Skeletal muscle satellite cell (primary cell): ENCODE measurements around the gene RUFY4. TPM values are rescaled to one million over a fixed set of nuclear protein-coding genes. Genes with fewer than 3 reads are reported as not detected.
"Not testable (repeated sequence)": the region's sequence is repeated elsewhere in the genome, so short reads cannot be mapped to it uniquely, and the experiment has no call there.

Experiments used
- H3K27me3 ChIP-seq: 2 replicates; pipeline ENCODE4 v1.7.0; 2013; ENCODE audit warnings: low read length; ENCODE audit not compliant: control insufficient read depth, insufficient read depth
- H3K36me3 ChIP-seq: 2 replicates; pipeline ENCODE4 v1.7.0; 2013; ENCODE audit warnings: mild to moderate bottlenecking, control low read depth, low read length; ENCODE audit not compliant: insufficient read depth
- H3K4me1 ChIP-seq: 2 replicates; pipeline ENCODE4 v1.7.0; 2013; ENCODE audit warnings: low read length; ENCODE audit not compliant: control insufficient read depth, insufficient read depth
- H3K4me2 ChIP-seq: 2 replicates; pipeline ENCODE4 v1.7.0; 2013; ENCODE audit warnings: mild to moderate bottlenecking, low read length
- H3K4me3 ChIP-seq: 2 replicates; pipeline ENCODE4 v1.7.0; 2013; ENCODE audit warnings: low read length
- H3K9ac ChIP-seq: 2 replicates; pipeline ENCODE4 v1.7.0; 2013; ENCODE audit warnings: mild to moderate bottlenecking, low read depth, low read length, moderate library complexity
- H3K9me3 ChIP-seq: replicated peaks from 2 replicates; pipeline ENCODE4 v1.7.0; 2013; ENCODE audit warnings: mild to moderate bottlenecking, control low read depth, low read length
- total RNA-seq: library from RNA; depleted of rRNA; stranded (reverse); fragments of >200 nt; gene quantifications from 2 replicates; pipeline ENCODE4 v1.2.3, GENCODE V29; 2012; rRNA removed

Gene RUFY4, protein sequence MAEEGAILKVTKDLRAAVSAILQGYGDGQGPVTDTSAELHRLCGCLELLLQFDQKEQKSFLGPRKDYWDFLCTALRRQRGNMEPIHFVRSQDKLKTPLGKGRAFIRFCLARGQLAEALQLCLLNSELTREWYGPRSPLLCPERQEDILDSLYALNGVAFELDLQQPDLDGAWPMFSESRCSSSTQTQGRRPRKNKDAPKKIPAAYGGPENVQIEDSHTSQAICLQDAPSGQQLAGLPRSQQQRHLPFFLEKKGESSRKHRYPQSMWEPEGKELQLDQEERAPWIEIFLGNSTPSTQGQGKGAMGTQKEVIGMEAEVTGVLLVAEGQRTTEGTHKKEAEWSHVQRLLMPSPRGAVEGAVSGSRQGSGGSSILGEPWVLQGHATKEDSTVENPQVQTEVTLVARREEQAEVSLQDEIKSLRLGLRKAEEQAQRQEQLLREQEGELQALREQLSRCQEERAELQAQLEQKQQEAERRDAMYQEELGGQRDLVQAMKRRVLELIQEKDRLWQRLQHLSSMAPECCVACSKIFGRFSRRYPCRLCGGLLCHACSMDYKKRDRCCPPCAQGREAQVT
- total RNA-seq = not detected in 2 replicates

DNA sequence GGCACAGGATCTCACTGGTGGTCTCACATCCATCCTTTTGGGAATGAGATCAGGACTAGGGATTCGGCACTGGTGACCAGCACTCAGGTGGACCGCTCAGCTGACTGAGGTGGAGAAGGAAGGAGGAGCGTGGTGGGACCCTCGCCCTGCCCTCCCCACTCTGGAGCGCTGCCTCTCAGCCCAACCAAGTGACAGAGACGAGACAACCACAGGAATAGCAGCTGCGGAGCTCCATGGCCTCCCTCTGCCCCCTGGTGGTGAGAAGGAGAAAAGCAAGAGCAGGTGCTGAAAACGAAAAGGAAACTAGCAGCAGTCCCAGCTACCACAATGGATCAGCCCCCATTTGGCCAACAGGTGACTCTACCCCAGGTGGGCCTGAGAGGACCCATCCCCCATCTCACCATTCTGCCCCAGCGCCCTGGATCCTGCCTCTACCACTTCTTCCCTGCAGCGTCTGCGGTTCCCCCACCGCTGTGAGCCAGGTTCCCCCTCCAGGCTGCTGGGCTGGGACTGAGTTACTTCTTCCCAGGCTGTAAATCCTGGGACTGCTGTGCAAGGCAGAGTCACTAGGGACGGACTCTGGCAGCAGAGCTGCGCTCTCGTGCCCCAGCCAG is at the start of gene RUFY4:
Gene RUFY4, plus strand, starts transcription at position 533 of the 614 bp plus-strand sequence. CDS start 1,353 bp downstream, outside the sequence.
- not testable (repeated sequence) for H3K36me3 ChIP-seq, H3K4me1 ChIP-seq, H3K9ac ChIP-seq, H3K9me3 ChIP-seq
- Histone ChIP-seq H3K4me3 (peak within 1 kb of the TSS; percentile 48), H3K4me2 (peak within 1 kb of the TSS; percentile 77), H3K27me3 (peaks cover 52% of the 10 kb centered on the region)

DNA sequence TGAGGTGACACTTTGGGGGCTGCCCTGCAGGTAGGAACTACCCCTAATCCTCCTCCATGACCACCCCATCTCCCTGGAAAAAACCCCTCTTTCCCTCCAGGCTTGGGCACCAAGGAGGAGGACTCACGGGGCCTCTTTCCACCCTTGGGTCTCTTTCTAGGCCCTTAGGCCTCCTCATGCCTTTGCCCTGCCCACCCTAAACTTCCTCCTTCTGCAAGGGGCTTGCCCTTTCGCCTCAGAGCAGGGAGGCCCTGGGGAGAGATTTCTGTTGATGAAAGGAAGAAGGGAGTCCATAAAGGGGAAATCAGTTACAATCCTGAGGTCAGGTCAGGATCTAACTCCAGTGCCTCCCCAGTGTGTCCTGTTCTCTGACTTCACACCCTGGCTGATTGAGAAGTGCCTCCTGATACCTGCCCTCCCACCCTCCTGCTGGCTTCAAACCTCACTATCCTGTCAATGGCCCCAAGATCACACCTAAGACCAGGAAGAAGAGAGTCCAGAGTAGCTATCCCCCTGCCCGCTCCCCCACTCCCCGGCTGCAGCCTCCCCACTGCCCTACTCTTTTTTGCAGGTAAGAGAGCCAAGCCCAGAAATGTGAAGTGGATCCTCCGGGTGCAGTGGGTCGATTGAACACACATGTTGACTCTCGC is 49.5 kb upstream of the RUFY4 start:
- Histone ChIP-seq H3K27me3 (no peaks in the 10 kb centered on the region), H3K4me2 (no peak overlapping the region), H3K4me3 (no peak overlapping the region), H3K4me1 (peaks cover 12% of the 10 kb centered on the region), H3K9ac (no peak overlapping the region), H3K36me3 (no peaks in the 10 kb centered on the region), H3K9me3 (no peaks in the 10 kb centered on the region)

DNA sequence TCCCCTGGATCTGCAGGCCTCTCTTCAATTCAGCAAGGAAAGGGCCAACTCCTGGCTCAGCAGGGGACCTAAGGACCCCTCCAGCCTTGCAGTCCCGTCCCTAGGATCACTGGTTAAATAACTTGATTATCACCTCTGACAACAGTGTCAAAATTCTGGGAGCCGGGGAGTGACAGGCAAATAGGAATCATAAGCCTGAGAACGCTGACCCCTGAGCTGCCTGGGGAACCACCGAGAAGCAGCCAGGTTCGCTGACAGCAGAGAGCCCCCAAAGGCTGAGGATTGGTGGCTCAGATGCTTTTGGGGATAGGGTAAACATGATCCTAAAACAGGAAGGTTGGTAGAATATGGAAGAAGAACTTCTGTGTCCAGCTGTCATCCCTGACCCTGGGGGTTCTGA is 48.8 kb upstream of the RUFY4 start:
- peaks cover 12% of the 10 kb centered on the region for H3K4me1 ChIP-seq

DNA sequence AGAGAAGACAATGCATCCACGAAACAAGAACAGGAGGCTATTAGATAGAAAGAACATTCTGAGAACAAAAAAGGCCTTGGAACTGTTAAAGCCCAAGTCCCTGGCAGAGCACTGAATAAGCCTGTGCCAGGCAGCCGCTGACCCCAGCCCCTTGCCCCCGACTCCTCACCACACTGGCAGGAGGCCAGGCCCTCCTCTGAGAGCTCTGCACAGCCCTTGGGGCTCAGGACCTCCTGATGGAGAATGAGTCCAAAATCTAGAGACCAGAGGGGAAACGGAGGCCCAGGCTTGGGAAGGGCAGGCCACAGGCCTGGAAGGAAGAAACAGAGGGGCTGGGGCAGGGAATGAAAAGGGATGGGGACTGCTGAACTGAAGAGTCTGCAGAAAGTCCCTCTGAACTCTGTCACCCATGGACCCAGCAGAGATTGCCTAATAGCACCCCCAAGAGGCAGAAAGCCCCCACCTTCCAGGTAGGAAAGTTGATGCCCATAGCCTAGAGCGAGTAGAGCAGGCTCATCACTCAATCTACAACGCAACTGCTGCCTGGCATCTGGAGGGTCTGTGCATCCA is 48.0 kb upstream of the RUFY4 start:
- no peak overlapping the region for H3K4me3 ChIP-seq
- no peaks in the 10 kb centered on the region for H3K9me3 ChIP-seq
- no peaks in the 10 kb centered on the region for H3K36me3 ChIP-seq
- H3K27me3 ChIP-seq = no peaks in the 10 kb centered on the region
- no peak overlapping the region for H3K9ac ChIP-seq
- H3K4me2 ChIP-seq = no peak overlapping the region
- H3K4me1 ChIP-seq = peaks cover 12% of the 10 kb centered on the region

More for the DNA sequence above, 48.8 kb upstream of the RUFY4 start:
- H3K4me3 ChIP-seq = no peak overlapping the region
- H3K4me2 ChIP-seq = no peak overlapping the region
- no peaks in the 10 kb centered on the region for H3K27me3 ChIP-seq
- H3K9me3 ChIP-seq = no peaks in the 10 kb centered on the region
- H3K36me3 ChIP-seq = no peaks in the 10 kb centered on the region
- no peak overlapping the region for H3K9ac ChIP-seq

DNA sequence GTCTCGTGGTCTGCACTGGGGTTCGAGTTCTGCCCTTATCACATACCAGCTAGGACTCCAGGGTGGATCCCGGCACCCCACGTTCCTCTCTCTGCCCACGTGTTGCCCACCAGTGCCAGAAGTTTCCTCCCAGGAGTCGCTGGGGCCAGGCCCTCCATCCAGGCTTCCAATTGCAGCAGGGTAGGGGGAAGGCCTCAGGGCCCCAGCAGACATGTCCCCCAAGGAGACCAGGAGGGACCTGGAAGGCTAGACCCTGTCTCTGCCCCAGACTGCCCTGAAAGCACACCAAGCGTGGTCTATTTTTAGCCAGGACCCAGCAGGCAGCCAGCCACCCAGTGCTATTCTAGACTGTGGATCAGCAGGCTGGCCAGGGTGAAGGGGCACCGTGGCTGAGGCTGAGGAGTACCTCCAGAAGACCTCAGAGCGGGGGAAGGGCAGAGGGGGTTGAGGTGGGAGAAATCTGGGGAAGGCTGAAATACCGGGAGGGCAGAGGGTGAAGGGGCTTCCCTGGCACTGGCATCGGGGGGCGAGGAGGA is 47.4 kb upstream of the RUFY4 start:
- no peak overlapping the region for H3K9ac ChIP-seq
- no peak overlapping the region for H3K4me2 ChIP-seq
- H3K9me3 ChIP-seq = no peaks in the 10 kb centered on the region
- no peak overlapping the region for H3K4me3 ChIP-seq
- no peaks in the 10 kb centered on the region for H3K36me3 ChIP-seq
- peaks cover 12% of the 10 kb centered on the region for H3K4me1 ChIP-seq
- H3K27me3 ChIP-seq = no peaks in the 10 kb centered on the region

DNA sequence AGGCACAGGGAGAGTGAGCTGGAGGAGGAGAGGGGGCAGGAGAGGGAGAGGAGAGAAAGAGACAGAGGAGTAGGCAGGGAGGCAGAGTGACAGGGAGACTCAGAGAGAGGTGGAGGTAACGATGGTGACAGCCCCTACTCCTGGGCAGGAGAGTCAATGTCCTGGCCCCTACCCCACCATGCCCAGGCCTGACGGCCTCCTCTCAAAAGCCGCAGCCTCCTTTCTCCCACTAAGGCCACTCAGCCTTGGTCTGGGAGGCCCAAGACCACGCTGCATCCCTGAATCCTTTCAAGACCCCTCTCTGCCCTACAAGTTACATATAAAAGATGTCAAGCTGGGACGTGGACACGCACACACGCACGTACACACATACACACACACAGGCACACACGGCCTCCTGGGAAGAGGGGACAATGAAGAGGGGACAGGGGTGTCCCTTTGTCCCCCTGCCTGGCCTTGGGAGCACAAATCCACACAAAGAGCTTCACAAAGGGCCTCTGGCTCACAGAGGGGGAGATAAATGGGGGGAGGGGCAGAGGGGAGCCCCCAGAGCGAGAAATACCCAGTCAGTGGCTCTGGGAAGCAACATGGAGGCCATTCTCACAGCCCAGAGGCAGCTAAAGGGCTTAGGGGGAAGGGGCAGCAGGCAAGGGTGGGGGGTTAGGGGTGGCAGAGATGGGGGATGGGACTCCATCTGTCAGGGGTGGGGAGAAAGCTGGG is 46.8 kb upstream of the RUFY4 start:
- Histone ChIP-seq H3K9ac (no peak overlapping the region), H3K36me3 (no peaks in the 10 kb centered on the region), H3K4me2 (no peak overlapping the region), H3K9me3 (no peaks in the 10 kb centered on the region), H3K27me3 (no peaks in the 10 kb centered on the region), H3K4me1 (peaks cover 9% of the 10 kb centered on the region), H3K4me3 (no peak overlapping the region)

DNA sequence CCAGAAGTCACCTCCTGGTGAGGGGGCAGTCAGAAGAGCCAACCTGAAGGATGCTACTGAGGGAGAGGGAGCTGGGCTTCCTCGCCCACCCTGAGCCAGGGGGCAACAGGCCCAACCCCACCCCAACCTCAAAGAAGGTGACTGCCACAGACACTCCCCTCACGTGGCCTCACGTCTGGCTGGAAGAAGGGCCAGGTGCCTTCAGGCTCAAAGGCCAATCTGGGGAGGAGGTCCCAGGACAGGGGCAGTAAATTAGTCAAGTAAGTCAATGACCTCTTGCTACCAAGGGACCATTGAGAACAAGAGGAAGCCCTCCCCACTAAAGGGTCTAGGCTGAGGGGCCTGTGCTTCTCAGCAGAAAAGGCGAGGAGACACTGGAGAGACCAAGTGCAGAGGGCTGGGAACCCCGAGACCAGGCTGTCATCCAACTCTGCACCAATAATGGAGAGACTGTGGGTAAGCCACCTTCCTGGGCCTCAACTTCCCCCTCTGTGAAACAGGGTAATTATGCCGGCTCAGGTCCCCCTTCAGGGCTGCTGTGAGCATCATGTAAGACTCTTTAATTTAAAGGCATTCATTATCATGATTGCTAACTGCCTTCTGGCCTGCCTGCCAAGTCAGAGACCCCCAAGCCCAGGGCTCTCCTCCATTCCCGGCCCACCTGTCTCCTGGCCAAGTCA is 46.1 kb upstream of the RUFY4 start:
- no peaks in the 10 kb centered on the region for H3K36me3 ChIP-seq
- H3K4me3 ChIP-seq = no peak overlapping the region
- no peak overlapping the region for H3K4me2 ChIP-seq
- peaks cover 2% of the 10 kb centered on the region for H3K4me1 ChIP-seq
- H3K9ac ChIP-seq = no peak overlapping the region
- H3K27me3 ChIP-seq = peaks cover 2% of the 10 kb centered on the region
- no peaks in the 10 kb centered on the region for H3K9me3 ChIP-seq

DNA sequence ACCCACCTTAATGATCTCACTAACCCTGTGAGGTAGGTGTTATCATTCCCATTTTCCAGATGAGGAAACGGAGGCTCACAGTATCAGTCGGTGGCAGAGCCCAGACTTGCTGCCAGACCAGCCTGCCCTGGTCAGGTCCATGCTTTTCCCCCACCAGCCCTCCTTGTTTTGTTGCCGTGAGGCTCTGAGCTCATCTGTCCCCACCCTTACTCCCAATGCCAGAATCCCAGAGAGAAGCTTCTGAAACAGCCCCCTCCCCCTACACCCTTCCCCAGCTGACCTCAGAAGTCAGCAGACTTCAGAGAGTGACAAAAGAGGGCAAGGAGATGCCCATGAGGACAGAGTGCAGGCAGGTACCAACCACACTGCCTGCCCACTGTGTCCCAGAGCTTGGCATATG is 45.4 kb upstream of the RUFY4 start:
- Histone ChIP-seq H3K9ac (no peak overlapping the region), H3K4me2 (no peak overlapping the region), H3K27me3 (peaks cover 6% of the 10 kb centered on the region), H3K9me3 (no peaks in the 10 kb centered on the region), H3K4me1 (no peaks in the 10 kb centered on the region), H3K4me3 (no peak overlapping the region), H3K36me3 (no peaks in the 10 kb centered on the region)

DNA sequence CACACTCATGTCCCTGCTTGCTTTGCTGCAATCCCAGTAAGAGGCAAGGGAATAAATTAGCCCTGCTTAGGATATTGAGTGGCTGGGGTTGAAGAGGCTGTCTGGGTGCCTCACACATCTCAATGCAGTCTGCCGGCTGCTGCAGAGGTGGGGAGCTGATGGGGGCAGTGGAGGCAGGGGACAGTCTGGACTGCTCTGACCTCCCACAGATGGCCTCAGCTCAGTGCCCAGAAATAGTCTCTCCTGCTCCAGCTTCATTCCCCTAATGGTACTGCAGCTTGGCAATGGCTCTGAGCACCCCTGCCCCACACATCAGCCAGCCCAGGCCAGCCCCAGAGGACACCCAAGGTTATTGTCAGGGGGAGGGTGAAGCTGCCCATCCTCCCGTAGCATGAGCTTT is 44.7 kb upstream of the RUFY4 start:
- Histone ChIP-seq H3K4me2 (no peak overlapping the region), H3K27me3 (peaks cover 6% of the 10 kb centered on the region), H3K4me3 (no peak overlapping the region), H3K4me1 (no peaks in the 10 kb centered on the region), H3K9me3 (no peaks in the 10 kb centered on the region), H3K36me3 (no peaks in the 10 kb centered on the region), H3K9ac (no peak overlapping the region)

DNA sequence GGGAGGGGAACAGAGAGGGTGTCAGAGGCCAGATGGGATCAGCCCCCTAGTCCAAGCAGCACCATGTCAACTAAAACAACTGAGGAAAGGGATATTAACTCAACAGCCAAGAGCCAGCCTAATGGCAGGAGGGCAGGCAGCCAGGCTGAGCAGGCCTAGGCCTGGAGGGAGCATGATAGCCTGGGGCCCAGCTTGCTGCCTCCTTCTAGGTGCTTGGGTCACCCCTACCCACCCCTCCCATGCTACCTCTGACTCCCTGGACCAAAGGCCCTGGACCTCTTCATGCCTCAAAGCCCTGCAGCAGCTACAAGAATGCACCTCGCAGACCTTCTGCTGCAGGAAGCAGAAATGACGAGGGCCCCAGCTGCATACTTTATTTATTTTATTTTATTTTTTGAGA is 44.2 kb upstream of the RUFY4 start:
- Histone ChIP-seq H3K4me1 (no peaks in the 10 kb centered on the region), H3K4me3 (no peak overlapping the region), H3K4me2 (no peak overlapping the region), H3K9me3 (no peaks in the 10 kb centered on the region), H3K9ac (no peak overlapping the region), H3K27me3 (peaks cover 6% of the 10 kb centered on the region), H3K36me3 (no peaks in the 10 kb centered on the region)
